Activated naive CD4-positive, alpha-beta T cell treated with anti-CD3 and anti-CD28 coated beads, Interleukin-2, amount 50 U/mL, for 72 hours (primary cell): ENCODE measurements around the gene SUMO4. TPM values are rescaled to one million over a fixed set of nuclear protein-coding genes. Genes with fewer than 3 reads are reported as not detected.

Source experiments
- ATAC-seq, 2 donors: fragments of 150-1000 bp; cut with Tn5 transposase; 2 replicates each; pipeline ENCODE4 v1.10.0; 2021; ENCODE audit warnings: mild to moderate bottlenecking in 2 of 2, moderate library complexity in 2 of 2
- DNase-seq, 2 donors: peaks; one replicate each; pipeline ENCODE4 v3.0.0; 2021 to 2022; ENCODE audit warnings: low spot score in 2 of 2
- H3K27ac Mint-ChIP-seq, 2 donors: one replicate each; pipeline ENCODE4 v1.8.0; 2022; ENCODE audit warnings: mild to moderate bottlenecking in 2 of 2, mixed read lengths in 2 of 2
- H3K36me3 Mint-ChIP-seq, 2 donors: one replicate each; pipeline ENCODE4 v1.8.0; 2022; ENCODE audit warnings: mixed read lengths in 2 of 2
- H3K9me3 Mint-ChIP-seq, 2 donors: one replicate each; pipeline ENCODE4 v1.8.0; 2022; ENCODE audit warnings: mixed read lengths in 2 of 2
- total RNA-seq, 2 donors: library from RNA; stranded (reverse); gene quantifications; one replicate each; pipeline ENCODE4 v1.2.3, GENCODE V29; 2022

Gene SUMO4
- total RNA-seq, 2 donors from 2014 or later = 10.0 to 11.2 TPM

GRCh38 chr6:149380523-149380922 lies 19.5 kb upstream of the SUMO4 start:
- Mint-ChIP-seq H3K9me3 (peaks cover 4 to 9% of the 10 kb centered on the region in 2 donors), H3K36me3 (peaks cover 35 to 91% of the 10 kb centered on the region in 2 donors), H3K27ac (peak overlapping the region in 1 of 2 donors; percentile 96)
- DNase-seq (no peak), ATAC-seq (peak; percentile 92 to 94)

GRCh38 chr6:149383371-149383770 lies 16.7 kb upstream of the SUMO4 start:
- Mint-ChIP-seq H3K9me3 (peaks cover 20 to 23% of the 10 kb centered on the region in 2 donors), H3K36me3 (peaks cover 47 to 98% of the 10 kb centered on the region in 2 donors), H3K27ac (peak overlapping the region; percentile 40 to 79)
- no peak for DNase-seq
- ATAC-seq = no peak

- H3K36me3 Mint-ChIP-seq = peaks cover 36 to 90% of the 10 kb centered on the region in 2 donors
- DNase-seq (no peak), ATAC-seq (no peak)
- H3K9me3 Mint-ChIP-seq = peaks cover 14 to 20% of the 10 kb centered on the region in 2 donors
- H3K27ac Mint-ChIP-seq = no peak overlapping the region
Measured at GRCh38 chr6:149384464-149384863, 15.6 kb upstream of the SUMO4 start.

- Mint-ChIP-seq H3K27ac (peak overlapping the region in 1 of 2 donors; percentile 14), H3K9me3 (peaks cover 14 to 24% of the 10 kb centered on the region in 2 donors), H3K36me3 (peaks cover 41 to 81% of the 10 kb centered on the region in 2 donors)
- no peak for DNase-seq
- peak; percentile 32 to 64 for ATAC-seq
Measured at GRCh38 chr6:149385998-149386646, 13.9 kb upstream of the SUMO4 start.

- no peak overlapping the region for H3K27ac Mint-ChIP-seq
- no peak for DNase-seq
Measured at GRCh38 chr6:149387779-149388512, 12.1 kb upstream of the SUMO4 start.

GRCh38 chr6:149389509-149390297 lies 10.4 kb upstream of the SUMO4 start:
- no peak for DNase-seq
- peak in 1 of 2 donors; percentile 54 for ATAC-seq
- Mint-ChIP-seq H3K9me3 (peaks cover 14 to 20% of the 10 kb centered on the region in 2 donors), H3K27ac (peak overlapping the region in 1 of 2 donors; percentile 76), H3K36me3 (peaks cover 42 to 72% of the 10 kb centered on the region in 2 donors)

More at GRCh38 chr6:149387779-149388512, 12.1 kb upstream of the SUMO4 start:
- Mint-ChIP-seq H3K9me3 (peaks cover 14 to 20% of the 10 kb centered on the region in 2 donors), H3K36me3 (peaks cover 49 to 79% of the 10 kb centered on the region in 2 donors)
- no peak for ATAC-seq

GRCh38 chr6:149392093-149392492 lies 8.0 kb upstream of the SUMO4 start:
- DNase-seq (no peak), ATAC-seq (no peak)
- peaks cover 0 to 8% of the 10 kb centered on the region in 2 donors for H3K9me3 Mint-ChIP-seq
- peaks cover 34 to 71% of the 10 kb centered on the region in 2 donors for H3K36me3 Mint-ChIP-seq
- H3K27ac Mint-ChIP-seq = peak overlapping the region in 1 of 2 donors; percentile 52

- no peak for ATAC-seq
- DNase-seq = no peak
- Mint-ChIP-seq H3K27ac (peak overlapping the region; percentile 52 to 61), H3K36me3 (peaks cover 32 to 69% of the 10 kb centered on the region in 2 donors), H3K9me3 (peaks cover 0 to 8% of the 10 kb centered on the region in 2 donors)
Measured at GRCh38 chr6:149392535-149392934, 7.5 kb upstream of the SUMO4 start.

GRCh38 chr6:149393002-149393679 lies 6.9 kb upstream of the SUMO4 start:
- ATAC-seq (peak; percentile 62 to 66), DNase-seq (no peak)
- H3K36me3 Mint-ChIP-seq = peaks cover 27 to 68% of the 10 kb centered on the region in 2 donors
- peak overlapping the region in 1 of 2 donors; percentile 52 for H3K27ac Mint-ChIP-seq
- peaks cover 0 to 8% of the 10 kb centered on the region in 2 donors for H3K9me3 Mint-ChIP-seq

GRCh38 chr6:149395185-149395584 lies 4.9 kb upstream of the SUMO4 start:
- H3K36me3 Mint-ChIP-seq = peaks cover 32 to 70% of the 10 kb centered on the region in 2 donors
- no peak for ATAC-seq
- peak overlapping the region; percentile 25 to 51 for H3K27ac Mint-ChIP-seq
- peaks cover 0 to 8% of the 10 kb centered on the region in 2 donors for H3K9me3 Mint-ChIP-seq
- no peak for DNase-seq

GRCh38 chr6:149397384-149397783 lies 2.7 kb upstream of the SUMO4 start:
- H3K27ac Mint-ChIP-seq = no peak overlapping the region
- peaks cover 0 to 4% of the 10 kb centered on the region in 2 donors for H3K9me3 Mint-ChIP-seq
- ATAC-seq (no peak), DNase-seq (no peak)
- H3K36me3 Mint-ChIP-seq = peaks cover 27 to 69% of the 10 kb centered on the region in 2 donors

GRCh38 chr6:149403534-149403933 lies 3.5 kb downstream of the SUMO4 start:
- ATAC-seq = peak in 1 of 2 donors; percentile 13
- no peak for DNase-seq
- Mint-ChIP-seq H3K9me3 (no peaks in the 10 kb centered on the region), H3K36me3 (peaks cover 38 to 65% of the 10 kb centered on the region in 2 donors), H3K27ac (peak overlapping the region; percentile 6 to 90)

- Mint-ChIP-seq H3K36me3 (peaks cover 29 to 52% of the 10 kb centered on the region in 2 donors), H3K27ac (peak overlapping the region; percentile 6 to 72), H3K9me3 (no peaks in the 10 kb centered on the region)
- ATAC-seq = peak in 1 of 2 donors; percentile 10
- no peak for DNase-seq
Measured at GRCh38 chr6:149405823-149406765, 6.0 kb downstream of the SUMO4 start.

- Mint-ChIP-seq H3K36me3 (peaks cover 8 to 42% of the 10 kb centered on the region in 2 donors), H3K27ac (peak overlapping the region in 1 of 2 donors; percentile 50), H3K9me3 (peaks cover 0 to 5% of the 10 kb centered on the region in 2 donors)
Measured at GRCh38 chr6:149409617-149410016, 9.6 kb downstream of the SUMO4 start.

GRCh38 chr6:149410557-149410956 lies 10.5 kb downstream of the SUMO4 start:
- Mint-ChIP-seq H3K9me3 (peaks cover 5 to 10% of the 10 kb centered on the region in 2 donors), H3K27ac (peak overlapping the region; percentile 9 to 20), H3K36me3 (peaks cover 4 to 41% of the 10 kb centered on the region in 2 donors)
- ATAC-seq = no peak
- no peak for DNase-seq

More at GRCh38 chr6:149409617-149410016, 9.6 kb downstream of the SUMO4 start:
- ATAC-seq = peak in 1 of 2 donors; percentile 63
- no peak for DNase-seq
